Measurements from ENCODE around the gene UXS1. TPM values are rescaled to one million over a fixed set of nuclear protein-coding genes. Genes with fewer than 3 reads are reported as not detected.

UXS1 gene
- total and polyA plus RNA-seq, 2 donors (not counting 3 experiments of a cell fraction or from before 2014, with no cell fraction given): 34.2 to 43.2 TPM

GRCh38 chr2:106177581-106177980 lies 16.5 kb downstream of the UXS1 start:
- dilution Hi-C loops (cut with MboI; ENCODE audit: extremely low pct_ligation_motif_present, low sequenced_read_pairs): no loop called here
- no peak for FAIRE-seq
- H4K20me1 ChIP-seq (replicated peaks; ENCODE audit: control insufficient read depth, extremely low read depth, insufficient read depth, low read length): no peaks in the 10 kb centered on the region

More at GRCh38 chr2:106177581-106177980, 16.5 kb downstream of the UXS1 start:
- CTCF ChIA-PET: interaction anchor here (0.6 to 0.9 kb wide), 2 partner anchors 29 to 432 kb away, joined by 3 read pairs; no protein-coding TSS in a partner anchor
- Histone ChIP-seq H3K4me1 (ENCODE audit: control insufficient read depth, extremely low read depth, insufficient read depth, low read length) (no peaks in the 10 kb centered on the region), H3K27ac (ENCODE audit: insufficient read depth, low read depth, low read length) (no peak overlapping the region), H2AFZ (ENCODE audit: low read depth, low read length) (no peak overlapping the region), H3K36me3 (ENCODE audit: control insufficient read depth in 2 of 2, extremely low read depth in 1 of 2, insufficient read depth in 2 of 2, low read length in 2 of 2) (no peaks in the 10 kb centered on the region), H3K9me1 (replicated peaks; ENCODE audit: control insufficient read depth, extremely low read depth, insufficient read depth, low read length) (no peaks in the 10 kb centered on the region), H3K9ac (replicated peaks; ENCODE audit: extremely low read depth, insufficient read depth, low read length) (no peak overlapping the region), H3K9me3 (replicated peaks; ENCODE audit: control insufficient read depth, insufficient read depth, low read length) (no peaks in the 10 kb centered on the region), H3K79me2 (ENCODE audit: control insufficient read depth, insufficient read depth, low read length) (peaks cover 2% of the 10 kb centered on the region), H3K27me3 (ENCODE audit: control insufficient read depth in 2 of 2, insufficient read depth in 2 of 2, low read length in 2 of 2) (no peaks in the 10 kb centered on the region), H3K4me3 (replicated peaks in 1 of 3; ENCODE audit: insufficient read depth in 1 of 3, low read depth in 1 of 3, low read length in 3 of 3) (no peak overlapping the region), H3K4me2 (ENCODE audit: insufficient read depth, low read length) (no peak overlapping the region)
- POLR2A ChIA-PET: no interaction called here
- TF ChIP-seq POLR2AphosphoS5 (IDR thresholded peaks at IDR 0.05; ENCODE audit: insufficient read depth, low read depth, low read length) (no peak), EZH2 (IDR thresholded peaks at IDR 0.05; ENCODE audit: borderline replicate concordance, low read depth, low read length, severe bottlenecking) (no peak), POLR2A (IDR thresholded peaks at IDR 0.05; ENCODE audit: low read depth, low read length) (no peak), FOS (IDR thresholded peaks at IDR 0.05; ENCODE audit: borderline replicate concordance, insufficient read depth, low read length) (no peak), JUN (IDR thresholded peaks at IDR 0.05; ENCODE audit: borderline replicate concordance, insufficient read depth, insufficient read length, low read depth) (no peak), CTCF (IDR thresholded peaks at IDR 0.05; ENCODE audit: extremely low read depth in 1 of 2, insufficient read depth in 1 of 2, low read depth in 1 of 2, low read length in 2 of 2) (no peak), MAX (IDR thresholded peaks at IDR 0.05; ENCODE audit: insufficient read depth, insufficient read length) (no peak)
- no TSS peak for BruUV-seq (replicated peaks)
- intact Hi-C loops (cut with micrococcal nuclease): no loop called here
- DNase-seq (ENCODE audit: low read depth, low spot score): no peak
